ENCODE measurements around the gene BSCL2.
"Not testable (repeated sequence)": the region's sequence is repeated elsewhere in the genome, so short reads cannot be mapped to it uniquely, and the experiment has no call there.

BSCL2 gene

GRCh38 chr11:62707277-62707861 is at the start of gene BSCL2, which contains the start of gene GNG3:
Gene BSCL2 (minus strand): TSS chr11:62707424. CDS start chr11:62707195, 229 bp downstream.
Gene GNG3 (plus strand): TSS chr11:62707676. CDS start chr11:62708296, 620 bp downstream.
- DNase-seq (ENCODE audit: low read depth), result no peak

DNA sequence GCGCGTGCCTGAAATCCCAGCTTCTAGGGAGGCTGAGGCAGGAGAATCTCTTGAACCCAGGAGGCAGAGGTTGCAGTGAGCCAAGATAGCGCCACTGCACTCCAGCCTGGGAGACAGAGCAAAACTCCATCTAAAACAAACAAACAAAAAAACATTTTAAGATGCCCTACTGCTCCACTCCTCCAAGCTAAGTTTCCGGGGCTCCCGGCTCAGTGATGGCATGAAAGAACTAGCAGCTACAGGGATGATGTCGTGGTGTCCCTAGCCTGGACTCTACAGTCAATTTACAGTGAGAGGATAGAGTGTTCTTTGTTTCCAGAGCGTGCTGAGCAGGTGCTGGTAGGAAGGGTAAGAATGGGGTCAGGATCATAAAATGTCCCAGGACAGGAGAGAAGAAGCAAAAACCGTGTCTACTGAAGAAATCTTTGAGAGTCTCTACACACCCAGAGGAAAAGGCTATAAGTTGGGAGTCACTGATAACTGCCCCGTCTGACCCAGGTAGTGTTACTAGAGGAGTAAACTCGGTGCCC is 47.9 kb upstream of the BSCL2 start:
- DNase-seq (ENCODE audit: low read depth), result no peak

- DNase-seq (ENCODE audit: low read depth), result peak; percentile 100
Observed at GRCh38 chr11:62753736-62754603, 46.7 kb upstream of the BSCL2 start, which contains the start of gene ZBTB3. Gene ZBTB3 (minus strand): TSS chr11:62754160. CDS start chr11:62753664, 496 bp downstream.

DNA sequence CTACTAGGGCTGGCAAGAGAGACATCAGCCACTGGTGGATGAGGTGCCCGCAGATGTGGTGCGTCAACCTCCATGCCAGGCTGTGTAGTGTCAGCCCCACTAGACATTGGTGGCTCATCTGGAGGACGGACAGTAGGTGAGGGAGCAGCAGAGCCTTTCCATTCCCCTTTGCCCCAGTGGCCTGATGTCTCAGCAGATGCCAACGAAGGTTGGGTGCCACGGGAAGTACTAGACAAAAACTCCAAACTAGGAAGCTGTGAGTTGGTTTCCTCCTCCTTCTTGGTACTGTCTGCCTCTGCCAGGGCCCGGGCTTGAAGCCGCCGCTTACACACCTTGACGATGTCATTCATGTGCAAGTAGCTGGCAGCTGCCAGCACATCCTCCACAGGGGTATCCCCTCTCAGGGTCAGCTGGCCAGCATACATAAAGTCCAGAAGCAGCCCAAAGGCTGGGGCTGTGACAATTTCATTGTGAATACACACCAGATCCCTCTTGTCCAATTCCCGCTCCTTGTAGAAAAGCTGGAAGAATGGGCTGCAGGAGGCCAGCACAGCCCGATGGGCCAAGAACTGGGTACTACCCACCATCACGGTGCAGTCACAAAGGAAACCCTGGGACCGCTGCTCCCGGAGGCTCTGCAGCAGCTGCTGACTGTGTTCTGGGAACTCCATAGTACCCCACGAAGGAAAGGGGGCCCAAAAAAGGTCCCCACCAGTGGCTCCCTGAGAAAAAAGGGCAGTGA is 45.9 kb upstream of the BSCL2 start:
- no peak for DNase-seq (ENCODE audit: low read depth)

GRCh38 chr11:62752177-62752785 is 45.1 kb upstream of the BSCL2 start:
- no peak for DNase-seq (ENCODE audit: low read depth)

DNA sequence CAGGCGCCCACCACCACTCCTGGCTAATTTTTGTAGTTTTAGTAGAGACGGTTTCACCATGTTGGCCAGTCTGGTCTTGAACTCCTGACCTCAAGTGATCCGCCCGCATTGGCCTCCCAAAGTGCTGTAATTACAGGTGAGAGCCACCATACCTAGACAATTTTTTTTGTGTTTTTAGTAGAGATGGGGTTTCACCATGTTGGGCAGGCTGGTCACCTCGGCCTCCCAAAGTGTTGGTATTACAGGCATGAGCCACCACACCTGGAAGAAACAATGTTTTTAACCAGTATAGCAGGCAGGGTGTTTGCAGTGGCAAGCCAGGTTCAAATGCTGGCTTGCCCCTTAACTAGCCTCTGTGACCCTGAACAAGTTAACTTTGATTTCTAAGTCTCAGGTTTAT is 42.7 kb upstream of the BSCL2 start:
- DNase-seq (ENCODE audit: low read depth), result not testable (repeated sequence)

GRCh38 chr11:62747475-62748160 is 40.4 kb upstream of the BSCL2 start:
- DNase-seq (ENCODE audit: low read depth), result no peak

GRCh38 chr11:62737196-62737595 is 30.0 kb upstream of the BSCL2 start:
- DNase-seq (ENCODE audit: low read depth), result no peak

GRCh38 chr11:62732830-62733229 is 25.6 kb upstream of the BSCL2 start:
- peak; percentile 46 for DNase-seq (ENCODE audit: low read depth)

DNA sequence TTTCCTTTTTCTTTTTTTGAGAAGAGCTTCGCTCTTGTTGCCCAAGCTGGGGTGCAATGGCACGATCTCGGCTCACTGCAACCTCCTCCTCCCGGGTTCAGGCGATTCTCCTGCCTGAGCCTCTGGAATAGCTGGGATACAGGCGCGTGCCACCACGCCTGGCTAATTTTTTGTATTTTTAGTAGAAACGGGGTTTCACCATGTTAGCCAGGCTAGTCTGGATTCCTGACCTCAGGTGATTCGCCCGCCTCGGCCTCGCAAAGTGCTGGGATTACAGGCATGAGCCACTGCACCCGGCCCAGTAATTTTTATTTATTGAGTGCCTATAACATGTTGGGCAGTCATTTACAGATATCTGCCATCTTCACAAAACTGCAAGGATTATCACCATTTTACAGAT is 22.9 kb upstream of the BSCL2 start:
- not testable (repeated sequence) for DNase-seq (ENCODE audit: low read depth)

DNA sequence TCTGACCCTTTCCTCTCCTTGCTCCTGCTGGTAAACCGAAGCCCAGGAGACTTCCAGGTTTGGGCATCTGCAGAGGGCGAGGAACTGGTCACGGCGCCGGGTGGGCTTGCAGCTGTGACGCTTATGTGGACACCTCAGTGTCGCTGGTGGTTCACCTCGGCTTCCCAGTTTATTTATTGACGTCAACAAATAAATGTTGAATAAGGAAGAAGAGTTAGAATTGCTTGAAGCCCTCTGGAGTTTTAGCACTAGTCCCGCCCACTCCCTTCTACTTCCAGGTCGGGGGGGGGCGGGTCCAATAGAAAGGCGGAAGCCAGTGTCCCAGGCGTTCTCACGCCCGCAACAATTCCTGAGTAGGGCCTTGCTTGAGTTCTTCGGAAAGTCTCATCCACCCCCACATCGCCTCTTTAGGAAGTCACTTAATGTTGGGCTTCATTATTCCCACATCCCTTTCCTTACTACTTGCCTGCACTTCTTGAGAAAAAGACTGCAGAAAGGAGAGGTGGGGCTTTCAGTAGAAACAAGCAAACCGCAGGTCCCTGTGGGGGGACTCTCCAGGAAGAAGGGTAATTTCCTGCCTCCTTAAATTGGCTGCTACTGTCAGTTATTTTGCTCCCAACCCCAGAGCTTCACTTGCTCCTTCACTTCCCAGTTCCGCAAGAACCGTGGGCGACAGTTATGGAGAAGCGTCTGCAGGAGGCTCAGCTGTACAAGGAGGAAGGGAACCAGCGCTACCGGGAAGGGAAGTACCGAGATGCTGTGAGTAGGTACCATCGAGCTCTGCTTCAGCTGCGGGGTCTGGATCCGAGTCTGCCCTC is 21.2 kb upstream of the BSCL2 start, which contains the start of gene TTC9C:
Gene TTC9C (plus strand): TSS at position 316 of the 818 bp plus-strand sequence. CDS start 363 bp downstream, at position 679.
- peak; percentile 92 for DNase-seq (ENCODE audit: low read depth)

GRCh38 chr11:62727872-62728170 is 20.6 kb upstream of the BSCL2 start:
- peak; percentile 97 for DNase-seq (ENCODE audit: low read depth)

GRCh38 chr11:62727165-62727871 is 20.1 kb upstream of the BSCL2 start, which contains the start of gene HNRNPUL2:
Gene HNRNPUL2 (minus strand): TSS chr11:62727457. CDS start chr11:62727156, 301 bp downstream.
- DNase-seq (ENCODE audit: low read depth), result peak; percentile 99

DNA sequence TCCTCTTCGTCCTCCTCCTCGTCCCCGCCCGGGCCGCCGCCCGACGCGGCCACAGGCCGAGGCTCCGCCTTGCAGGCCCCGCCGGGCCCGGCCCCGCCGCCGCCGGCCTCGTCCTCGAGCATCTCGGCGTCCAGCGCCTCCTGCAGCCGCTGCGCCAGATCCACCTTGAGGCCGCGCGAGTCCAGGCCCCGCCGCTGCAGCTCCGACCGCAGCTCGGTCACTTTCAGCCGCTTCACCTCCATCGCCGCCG is 19.6 kb upstream of the BSCL2 start:
- no peak for DNase-seq (ENCODE audit: low read depth)

GRCh38 chr11:62726156-62726914 is 19.1 kb upstream of the BSCL2 start:
- DNase-seq (ENCODE audit: low read depth), result no peak

DNA sequence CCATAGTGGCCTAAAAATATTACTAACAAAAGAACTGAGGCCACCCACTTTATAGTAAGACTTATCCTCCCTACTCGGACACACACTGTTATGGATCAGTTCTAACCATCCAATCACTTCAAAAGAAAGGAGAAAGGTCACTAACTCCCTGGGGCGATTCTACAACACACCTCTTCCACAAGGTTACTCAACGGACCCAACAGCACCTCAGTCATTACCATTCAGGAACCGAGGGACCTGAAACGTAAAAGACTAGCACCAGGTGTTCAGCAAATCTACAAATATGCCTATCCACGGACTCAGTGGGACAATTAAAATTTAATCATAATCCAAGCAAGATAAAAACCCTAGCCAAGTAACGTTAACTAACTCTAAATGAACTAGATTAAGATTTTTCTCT is 18.4 kb upstream of the BSCL2 start:
- DNase-seq (ENCODE audit: low read depth), result no peak

- DNase-seq (ENCODE audit: low read depth), result no peak
Observed at GRCh38 chr11:62724171-62724570, 16.9 kb upstream of the BSCL2 start.

- peak; percentile 46 for DNase-seq (ENCODE audit: low read depth)
Observed at GRCh38 chr11:62721994-62722393, 14.8 kb upstream of the BSCL2 start.

DNA sequence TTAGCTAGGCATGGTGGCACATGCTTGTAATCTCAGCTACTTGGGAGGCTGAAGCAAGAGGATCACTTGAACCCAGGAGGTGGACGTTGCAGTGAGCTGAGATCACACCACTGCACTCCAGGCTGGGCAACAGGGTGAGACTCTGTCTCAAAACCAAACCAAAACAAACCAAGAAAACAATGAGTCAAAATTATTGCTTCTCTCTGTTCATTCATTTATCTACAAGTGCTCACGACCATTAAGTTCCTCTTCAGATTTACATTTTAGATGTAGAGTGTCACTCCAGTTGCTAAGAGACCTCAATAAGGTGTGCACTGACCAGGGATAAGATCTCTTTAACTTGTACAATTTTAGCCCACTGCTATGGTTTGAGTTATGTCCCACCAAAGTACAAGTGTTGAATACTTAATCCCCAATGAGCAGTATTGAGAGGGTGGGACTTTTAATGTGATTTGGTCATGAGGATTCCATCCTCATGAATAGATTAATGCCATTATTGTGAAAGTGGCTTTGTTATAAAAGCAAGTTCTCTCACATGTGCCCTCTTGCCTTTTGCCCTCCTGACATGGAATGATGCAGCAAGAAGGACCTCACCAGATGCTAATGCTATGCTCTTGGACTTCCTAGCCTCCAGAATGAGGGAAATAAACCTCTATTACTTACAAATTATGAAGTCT is 12.2 kb upstream of the BSCL2 start:
- DNase-seq (ENCODE audit: low read depth), result no peak
